GM12878 (cell line): ENCODE measurements around the gene HSD11B1L. TPM values are rescaled to one million over a fixed set of nuclear protein-coding genes. Genes with fewer than 3 reads are reported as not detected.

Experiments used
- ATF3 ChIP-seq: IDR thresholded peaks from 2 replicates; pipeline ENCODE4 v1.6.1; 2011; ENCODE audit warnings: low read depth, mild to moderate bottlenecking, low read length, moderate library complexity, borderline replicate concordance; ENCODE audit errors: extremely low read depth
- ESRRA ChIP-seq: IDR thresholded peaks from 2 replicates; pipeline ENCODE4 v1.6.1; 2012; ENCODE audit warnings: mild to moderate bottlenecking, low read length, improper control_type of control experiment
- GABPA ChIP-seq: IDR thresholded peaks from 2 replicates; pipeline ENCODE4 v1.6.1; 2014; ENCODE audit warnings: antibody characterized with exemption, low read depth, mild to moderate bottlenecking, inconsistent platforms
- GATAD2B ChIP-seq: fragments of 450-650 bp; conservative IDR thresholded peaks from 2 replicates; pipeline ENCODE4 v1.6.1; 2017; ENCODE audit warnings: low read depth, mild to moderate bottlenecking, moderate library complexity
- HSF1 ChIP-seq: fragments of 150-350 bp; IDR thresholded peaks from 2 replicates; pipeline ENCODE4 v1.6.1; 2014; ENCODE audit warnings: mild to moderate bottlenecking, low read depth, low read length
- IKZF2 ChIP-seq, 2 experiments: fragments of 450-650 bp; IDR thresholded peaks; 2 replicates each; pipeline ENCODE4 v1.6.1; 2017; ENCODE audit warnings: mild to moderate bottlenecking in 2 of 2, moderate library complexity in 2 of 2
- IRF4 ChIP-seq: IDR thresholded peaks from 2 replicates; pipeline ENCODE4 v1.6.1; 2011; ENCODE audit warnings: low read depth, low read length
- MLLT1 ChIP-seq: fragments of 450-650 bp; IDR thresholded peaks from 2 replicates; pipeline ENCODE4 v1.6.1; 2016; ENCODE audit warnings: mild to moderate bottlenecking
- MXI1 ChIP-seq: fragments of 150-350 bp; IDR thresholded peaks from 2 replicates; pipeline ENCODE4 v1.6.1; 2011; ENCODE audit warnings: low read depth, mild to moderate bottlenecking, inconsistent platforms, low read length, improper control_type of control experiment
- NBN ChIP-seq: fragments of 450-650 bp; IDR thresholded peaks from 2 replicates; pipeline ENCODE4 v1.6.1; 2016
- POLR2A ChIP-seq: IDR thresholded peaks from 2 replicates; pipeline ENCODE4 v1.6.1; 2011; ENCODE audit warnings: low read depth, mild to moderate bottlenecking, low read length
- RB1 ChIP-seq: fragments of 450-650 bp; formaldehyde crosslinking; IDR thresholded peaks from 2 replicates; pipeline ENCODE4 v1.6.1; 2017; ENCODE audit warnings: mild to moderate bottlenecking, borderline replicate concordance
- RELB ChIP-seq: fragments of 450-650 bp; IDR thresholded peaks from 2 replicates; pipeline ENCODE4 v1.6.1; 2017; ENCODE audit warnings: low read depth, mild to moderate bottlenecking, moderate library complexity
- RUNX3 ChIP-seq: IDR thresholded peaks from 2 replicates; pipeline ENCODE4 v1.6.1; 2012; ENCODE audit warnings: low read length, inconsistent platforms
- SMAD1 ChIP-seq: fragments of 450-650 bp; IDR thresholded peaks from 2 replicates; pipeline ENCODE4 v1.6.1; 2018; ENCODE audit warnings: mild to moderate bottlenecking, low read depth; ENCODE audit not compliant: partially characterized antibody
- SMARCA5 ChIP-seq: fragments of 450-650 bp; IDR thresholded peaks from 2 replicates; pipeline ENCODE4 v1.6.1; 2017; ENCODE audit warnings: mild to moderate bottlenecking
- ZBTB11 ChIP-seq: fragments of 450-650 bp; formaldehyde crosslinking; IDR thresholded peaks from 2 replicates; pipeline ENCODE4 v1.5.0; 2022; ENCODE audit warnings: mild to moderate bottlenecking, missing genetic modification characterization
- ZSCAN29 ChIP-seq: fragments of 450-650 bp; IDR thresholded peaks from 2 replicates; pipeline ENCODE4 v1.6.1; 2017; ENCODE audit warnings: mild to moderate bottlenecking, moderate library complexity
- polyA plus RNA-seq, 11 experiments: library from polyadenylated mRNA; depleted of rRNA in 4 of 11; unstranded in 6 of 11; stranded (reverse) in 5 of 11; fragments of >200 nt; fragmentation: Nextera tagmentation in 4 of 11; fragmentation: Illumina TruSeq in 1 of 11; extraction: Ambion mirVana in 4 of 11; extraction: Trizol in 1 of 11; gene quantifications; 1 replicate in 1 of 11; 2 replicates in 10 of 11; pipeline versions ENCODE4 v1.2.1 to v1.2.3, GENCODE V29; 2011 to 2016; ENCODE audit warnings: inconsistent platforms in 2 of 11, missing spikeins in 2 of 11, low read depth in 1 of 11
- total RNA-seq, 4 experiments: library from RNA; depleted of rRNA in 3 of 4; stranded (reverse); fragments of >200 nt in 3 of 4; fragmentation: Illumina TruSeq in 1 of 4; extraction: Trizol in 1 of 4; gene quantifications; 2 replicates each; pipeline versions ENCODE4 v1.2.1 to v1.2.3, GENCODE V29; 2013 to 2021

The HSD11B1L gene
- total and polyA plus RNA-seq, 10 of the 15 experiments (the other 5 are each of a cell fraction or from before 2014, with no cell fraction given): 0.29 to 1.8 (median 1.1) TPM; not detected in 1

GRCh38 chr19:5665781-5666513 is 14.9 kb upstream of the HSD11B1L start (continued):
- 0 out of 2 replicates have a peak, but pooled peaks have one; percentile 29 for TF ChIP-seq RELB
- TF ChIP-seq ZBTB11: no peak
- TF ChIP-seq NBN: no peak
- TF ChIP-seq GABPA: no peak
- no peak for TF ChIP-seq MXI1
- no peak for TF ChIP-seq SMARCA5
- peak; percentile 70 for TF ChIP-seq RUNX3
- peak; percentile 25; the same call in 1 of the 2 replicates for TF ChIP-seq POLR2A
- no peak for TF ChIP-seq HSF1
- no peak for TF ChIP-seq RB1
- TF ChIP-seq IRF4: no peak
- TF ChIP-seq GATAD2B: no peak
- no peak for TF ChIP-seq MLLT1
- peak; percentile 41 to 45; a peak in 3 of 4 replicates for TF ChIP-seq IKZF2 (IDR thresholded peaks at IDR 0.05)
- TF ChIP-seq SMAD1: no peak
- no peak for TF ChIP-seq ATF3
- no peak for TF ChIP-seq ESRRA
- no peak for TF ChIP-seq ZSCAN29
